HEK293T (cell line): ENCODE data around the gene PPP6R2.

Source experiments
- ARNT ChIP-seq: fragments of 450-650 bp; IDR thresholded peaks from 2 replicates; pipeline ENCODE4 v1.6.1; 2017; ENCODE audit warnings: mild to moderate bottlenecking
- BHLHE40 ChIP-seq: fragments of 450-650 bp; IDR thresholded peaks from 2 replicates; pipeline ENCODE4 v1.6.1; 2016; ENCODE audit warnings: mild to moderate bottlenecking, moderate library complexity, borderline replicate concordance
- ELF4 ChIP-seq: fragments of 450-650 bp; IDR thresholded peaks from 2 replicates; pipeline ENCODE4 v1.6.1; 2017; ENCODE audit warnings: antibody characterized with exemption
- FOXK2 ChIP-seq: fragments of 450-650 bp; IDR thresholded peaks from 2 replicates; pipeline ENCODE4 v1.6.1; 2016; ENCODE audit warnings: mild to moderate bottlenecking
- L3MBTL2 ChIP-seq: fragments of 450-650 bp; conservative IDR thresholded peaks from 2 replicates; pipeline ENCODE4 v1.6.1; 2016; ENCODE audit warnings: mild to moderate bottlenecking
- LEF1 ChIP-seq: fragments of 450-650 bp; IDR thresholded peaks from 2 replicates; pipeline ENCODE4 v1.6.1; 2017; ENCODE audit warnings: mild to moderate bottlenecking, borderline replicate concordance
- SUZ12 ChIP-seq: fragments of 450-650 bp; IDR thresholded peaks from 2 replicates; pipeline ENCODE4 v1.6.1; 2016; ENCODE audit warnings: mild to moderate bottlenecking
- TARDBP ChIP-seq: fragments of 450-650 bp; IDR thresholded peaks from 2 replicates; pipeline ENCODE4 v1.6.1; 2016
- ZNF384 ChIP-seq: fragments of 450-650 bp; IDR thresholded peaks from 2 replicates; pipeline ENCODE4 v1.6.1; 2016

GRCh38 chr22:50476868-50477267 lies 133.7 kb downstream of the PPP6R2 start:
- TF ChIP-seq SUZ12 (no peak), TARDBP (no peak), ARNT (no peak), LEF1 (no peak), BHLHE40 (no peak), L3MBTL2 (no peak), ELF4 (no peak), FOXK2 (no peak), ZNF384 (no peak)
